Pons (tissue), 1 donor: ENCODE measurements around the gene CEP170B.
"Not testable (repeated sequence)": the region's sequence is repeated elsewhere in the genome, so short reads cannot be mapped to it uniquely, and the experiment has no call there.

Experiments used
- DNase-seq: peaks from one replicate; pipeline ENCODE4 v3.0.0-alpha.2; 2016; ENCODE audit warnings: low spot score

The CEP170B gene

GRCh38 chr14:104931771-104932675 lies 67.0 kb downstream of the CEP170B start:
- DNase-seq, result no peak

GRCh38 chr14:104932676-104933631 lies 67.9 kb downstream of the CEP170B start:
- peak; percentile 38 for DNase-seq

- no peak for DNase-seq
These were observed 69.0 kb downstream of the CEP170B start for GRCh38 chr14:104933746-104934733.

GRCh38 chr14:104935026-104935650 lies 70.1 kb downstream of the CEP170B start:
- no peak for DNase-seq

GRCh38 chr14:104935955-104936354 lies 70.9 kb downstream of the CEP170B start:
- no peak for DNase-seq

- DNase-seq, result no peak
These were observed 71.5 kb downstream of the CEP170B start for GRCh38 chr14:104936361-104937155.

GRCh38 chr14:104937161-104937560 lies 72.1 kb downstream of the CEP170B start:
- no peak for DNase-seq

GRCh38 chr14:104937694-104938365 lies 72.8 kb downstream of the CEP170B start:
- no peak for DNase-seq

GRCh38 chr14:104938436-104938835 lies 73.4 kb downstream of the CEP170B start:
- no peak for DNase-seq

- no peak for DNase-seq
These were observed 73.9 kb downstream of the CEP170B start for GRCh38 chr14:104938960-104939359.

- peak; percentile 22 for DNase-seq
These were observed 74.8 kb downstream of the CEP170B start for GRCh38 chr14:104939666-104940410.

- DNase-seq, result no peak
These were observed 75.6 kb downstream of the CEP170B start for GRCh38 chr14:104940526-104941150.

GRCh38 chr14:104941508-104942365 lies 76.7 kb downstream of the CEP170B start:
- DNase-seq, result no peak

GRCh38 chr14:104942586-104942985 lies 77.5 kb downstream of the CEP170B start:
- DNase-seq, result no peak

GRCh38 chr14:104943216-104944015 lies 78.3 kb downstream of the CEP170B start:
- not testable (repeated sequence) for DNase-seq

- not testable (repeated sequence) for DNase-seq
These were observed 78.9 kb downstream of the CEP170B start for GRCh38 chr14:104944016-104944308.
